ENCODE measurements around the gene CLASP1. TPM values are rescaled to one million over a fixed set of nuclear protein-coding genes. Genes with fewer than 3 reads are reported as not detected.

CLASP1 gene
- total RNA-seq, 3 donors from 2014 or later = 30.0 to 64.6 (median 35.1) TPM

DNA sequence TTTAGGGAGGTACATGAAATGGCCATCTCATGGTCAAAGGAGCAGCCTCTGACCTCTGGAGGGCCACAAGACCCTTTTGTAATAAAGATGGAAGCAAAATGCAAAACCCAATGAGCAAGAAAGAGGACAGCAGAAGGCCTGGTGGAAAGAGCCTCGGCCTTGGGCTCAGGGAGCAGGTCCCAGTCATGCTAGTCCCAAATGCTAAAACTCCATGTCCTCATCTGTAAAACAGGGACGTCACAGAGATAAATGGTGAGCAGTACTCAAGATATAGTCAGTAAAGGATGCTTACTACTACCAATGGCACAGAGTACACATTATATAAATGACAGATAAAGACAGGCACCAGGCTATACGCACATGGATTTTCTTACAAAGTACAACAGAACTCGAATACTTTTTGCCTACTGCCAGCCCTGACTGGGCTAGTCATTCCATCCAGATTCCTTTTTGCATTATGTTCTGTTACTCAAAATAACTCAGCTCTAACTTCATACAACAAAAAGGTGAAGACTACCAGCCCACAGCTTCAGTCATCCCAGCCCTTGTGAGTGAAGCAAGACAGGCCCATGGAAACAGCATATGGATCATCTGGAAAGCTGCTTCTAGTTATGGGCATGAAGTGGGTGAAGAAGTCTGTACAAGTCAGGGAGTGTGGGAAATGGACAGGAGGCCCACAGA lies 299.4 kb downstream of the CLASP1 start:
- ATAC-seq = no peak
- TF ChIP-seq, protein P1, sequence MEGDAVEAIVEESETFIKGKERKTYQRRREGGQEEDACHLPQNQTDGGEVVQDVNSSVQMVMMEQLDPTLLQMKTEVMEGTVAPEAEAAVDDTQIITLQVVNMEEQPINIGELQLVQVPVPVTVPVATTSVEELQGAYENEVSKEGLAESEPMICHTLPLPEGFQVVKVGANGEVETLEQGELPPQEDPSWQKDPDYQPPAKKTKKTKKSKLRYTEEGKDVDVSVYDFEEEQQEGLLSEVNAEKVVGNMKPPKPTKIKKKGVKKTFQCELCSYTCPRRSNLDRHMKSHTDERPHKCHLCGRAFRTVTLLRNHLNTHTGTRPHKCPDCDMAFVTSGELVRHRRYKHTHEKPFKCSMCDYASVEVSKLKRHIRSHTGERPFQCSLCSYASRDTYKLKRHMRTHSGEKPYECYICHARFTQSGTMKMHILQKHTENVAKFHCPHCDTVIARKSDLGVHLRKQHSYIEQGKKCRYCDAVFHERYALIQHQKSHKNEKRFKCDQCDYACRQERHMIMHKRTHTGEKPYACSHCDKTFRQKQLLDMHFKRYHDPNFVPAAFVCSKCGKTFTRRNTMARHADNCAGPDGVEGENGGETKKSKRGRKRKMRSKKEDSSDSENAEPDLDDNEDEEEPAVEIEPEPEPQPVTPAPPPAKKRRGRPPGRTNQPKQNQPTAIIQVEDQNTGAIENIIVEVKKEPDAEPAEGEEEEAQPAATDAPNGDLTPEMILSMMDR (IDR thresholded peaks at IDR 0.05) = no peak
- DNase-seq = no peak
- intact Hi-C loops (cut with DNase I, micrococcal nuclease) = loop anchor here in 1 of 2 donors (10.0 kb wide), 1 partner anchor 255 kb away; no protein-coding TSS in a partner anchor
- Histone ChIP-seq H3K4me1 (ENCODE audit: low read depth) (peaks cover under 1% of the 10 kb centered on the region), H3K4me3 (no peak overlapping the region), H3K9me3 (no peaks in the 10 kb centered on the region), H3K36me3 (ENCODE audit: low read depth) (peaks cover 10% of the 10 kb centered on the region)

DNA sequence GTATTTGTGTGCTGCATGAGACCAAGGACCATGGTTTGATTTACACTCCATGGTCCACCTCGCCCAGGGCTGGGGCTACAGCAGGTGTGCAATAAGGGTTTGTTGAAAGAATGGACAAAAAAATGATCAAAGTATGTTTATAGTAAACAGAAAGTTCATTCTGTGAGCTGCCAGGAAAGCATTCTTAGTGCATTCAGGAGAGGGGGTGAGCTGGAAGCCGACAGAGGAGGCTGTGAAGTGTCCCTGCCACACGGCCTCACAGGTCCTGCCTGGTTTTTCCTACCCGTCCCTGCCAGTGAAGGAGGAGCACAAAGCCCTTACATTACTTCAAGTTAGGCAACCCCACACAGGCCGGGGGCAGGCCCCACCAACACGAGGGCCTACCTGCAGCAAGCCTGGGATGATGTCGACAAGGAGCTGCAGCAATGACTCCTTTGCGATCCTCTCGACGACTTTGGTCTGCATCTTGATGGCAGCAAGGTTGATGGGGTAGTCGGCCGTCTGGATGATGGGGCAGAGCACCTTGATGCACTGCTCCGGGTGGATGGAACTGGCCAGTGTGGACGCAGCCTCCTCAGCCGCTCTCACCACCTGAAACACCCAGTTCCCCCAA lies 301.0 kb downstream of the CLASP1 start:
- ATAC-seq = no peak
- no peak overlapping the region for H3K4me3 ChIP-seq
- peaks cover 10% of the 10 kb centered on the region for H3K36me3 ChIP-seq (ENCODE audit: low read depth)
- intact Hi-C loops (cut with DNase I, micrococcal nuclease) = no loop called here
- H3K9me3 ChIP-seq = no peaks in the 10 kb centered on the region
- TF ChIP-seq, protein P1 (IDR thresholded peaks at IDR 0.05) = no peak
- no peaks in the 10 kb centered on the region for H3K4me1 ChIP-seq (ENCODE audit: low read depth)
- DNase-seq = no peak

DNA sequence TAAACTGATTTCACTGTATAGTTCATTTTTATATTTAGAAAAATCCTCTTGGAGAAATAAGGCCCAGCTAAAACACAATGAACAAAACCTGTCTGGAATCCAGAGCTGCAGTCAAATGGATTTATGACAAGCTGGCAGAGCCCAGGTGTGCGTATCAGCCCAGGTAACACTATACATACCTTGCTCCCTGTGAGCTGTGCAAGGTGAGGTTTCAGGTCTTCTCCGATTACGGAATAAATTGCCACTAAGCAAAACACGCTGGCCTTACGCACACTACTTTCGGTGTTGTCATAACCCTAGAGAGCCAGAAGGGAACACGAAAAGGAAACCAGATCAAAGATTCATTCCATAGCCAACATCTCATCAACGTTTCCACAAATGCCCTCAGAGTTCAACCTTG lies 302.4 kb downstream of the CLASP1 start:
- DNase-seq = no peak
- no peaks in the 10 kb centered on the region for H3K4me1 ChIP-seq (ENCODE audit: low read depth)
- TF ChIP-seq, protein P1 (IDR thresholded peaks at IDR 0.05) = no peak
- H3K9me3 ChIP-seq = no peaks in the 10 kb centered on the region
- ATAC-seq = no peak
- H3K36me3 ChIP-seq (ENCODE audit: low read depth) = peaks cover 10% of the 10 kb centered on the region
- no peak overlapping the region for H3K4me3 ChIP-seq
- intact Hi-C loops (cut with DNase I, micrococcal nuclease) = no loop called here

DNA sequence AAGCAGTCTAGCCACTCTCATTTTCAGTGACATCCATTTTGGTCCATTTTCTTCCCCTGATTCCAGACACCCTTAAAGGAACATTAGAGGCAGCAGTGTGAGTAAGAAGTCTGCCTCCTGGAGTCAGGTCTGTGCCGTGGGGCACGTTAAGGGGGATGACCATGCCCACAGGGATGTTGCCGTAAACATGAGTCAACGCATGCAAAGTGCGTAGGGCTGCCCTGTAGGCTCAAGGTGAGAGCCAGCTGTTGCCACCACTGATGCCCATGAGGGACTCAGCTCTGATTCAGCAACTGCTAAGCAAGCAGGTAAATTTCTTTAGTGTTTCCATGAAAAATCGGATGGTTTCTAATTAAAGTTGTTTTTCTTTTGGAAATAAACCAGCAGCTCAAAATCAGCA lies 302.9 kb downstream of the CLASP1 start:
- intact Hi-C loops (cut with DNase I, micrococcal nuclease) = no loop called here
- no peak for DNase-seq

DNA sequence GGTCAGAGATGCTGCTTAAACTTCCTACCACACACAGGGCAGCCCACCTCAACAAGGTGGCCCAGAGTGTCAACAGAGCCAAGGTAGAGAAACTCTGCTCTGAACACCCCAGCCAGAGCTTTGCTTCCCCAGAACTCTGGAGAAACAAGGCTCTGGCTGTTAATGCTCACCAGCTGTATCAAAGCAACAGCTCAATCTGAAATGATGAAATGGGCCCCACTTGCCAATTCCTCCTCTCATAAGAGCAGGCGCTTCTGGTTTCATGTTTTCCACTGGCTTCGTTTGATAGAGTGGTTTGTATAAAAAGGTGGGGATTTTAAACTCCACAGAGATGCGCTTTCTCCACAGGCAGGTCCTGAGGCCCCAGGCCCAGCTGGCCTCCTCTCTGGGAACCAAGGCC lies 303.4 kb downstream of the CLASP1 start:
- H3K4me1 ChIP-seq (ENCODE audit: low read depth) = no peaks in the 10 kb centered on the region

More for the DNA sequence above, 302.9 kb downstream of the CLASP1 start:
- H3K36me3 ChIP-seq (ENCODE audit: low read depth) = peaks cover 10% of the 10 kb centered on the region
- no peak for ATAC-seq
- TF ChIP-seq, protein P1 (IDR thresholded peaks at IDR 0.05) = no peak
- H3K4me1 ChIP-seq (ENCODE audit: low read depth) = no peaks in the 10 kb centered on the region
- H3K4me3 ChIP-seq = no peak overlapping the region
- no peaks in the 10 kb centered on the region for H3K9me3 ChIP-seq

More for the DNA sequence above, 303.4 kb downstream of the CLASP1 start:
- no peak for DNase-seq
- no peak overlapping the region for H3K4me3 ChIP-seq
- TF ChIP-seq, protein P1 (IDR thresholded peaks at IDR 0.05) = no peak
- H3K36me3 ChIP-seq (ENCODE audit: low read depth) = peaks cover 10% of the 10 kb centered on the region
- intact Hi-C loops (cut with DNase I, micrococcal nuclease) = no loop called here
- H3K9me3 ChIP-seq = no peaks in the 10 kb centered on the region
- ATAC-seq = no peak
